HG03432 (cell line): ENCODE data around the gene ITGA5.

Experiments used
- ATAC-seq: cut with Tn5 transposase; IDR thresholded peaks from one replicate; pipeline ENCODE4 v1.9.1; 2021; ENCODE audit warnings: mild to moderate bottlenecking, moderate library complexity; ENCODE audit not compliant: unreplicated experiment

Gene ITGA5

GRCh38 chr12:54419088-54419887, at the start of gene ITGA5:
Gene ITGA5 (minus strand): TSS chr12:54419266. CDS start chr12:54419198, 68 bp downstream.
- ATAC-seq: no peak

GRCh38 chr12:54465857-54466523, 46.9 kb upstream of the ITGA5 start:
- ATAC-seq: no peak

- no peak for ATAC-seq
Observed at GRCh38 chr12:54463484-54463883, 44.4 kb upstream of the ITGA5 start.

- ATAC-seq: no peak
Observed at GRCh38 chr12:54463034-54463433, 44.0 kb upstream of the ITGA5 start.

- no peak for ATAC-seq
Observed at GRCh38 chr12:54460317-54460923, 41.4 kb upstream of the ITGA5 start.

- ATAC-seq: no peak
Observed at GRCh38 chr12:54459355-54459754, 40.3 kb upstream of the ITGA5 start.

- ATAC-seq: no peak
Observed at GRCh38 chr12:54455760-54456469, 36.8 kb upstream of the ITGA5 start.

- ATAC-seq: no peak
Observed at GRCh38 chr12:54452628-54453027, 33.6 kb upstream of the ITGA5 start.

GRCh38 chr12:54448344-54448743, 29.3 kb upstream of the ITGA5 start:
- ATAC-seq: no peak

GRCh38 chr12:54447917-54448316, 28.9 kb upstream of the ITGA5 start:
- ATAC-seq: no peak

- ATAC-seq: no peak
Observed at GRCh38 chr12:54444206-54444605, 25.1 kb upstream of the ITGA5 start.

- no peak for ATAC-seq
Observed at GRCh38 chr12:54443446-54443845, 24.4 kb upstream of the ITGA5 start.

GRCh38 chr12:54442961-54443360, 23.9 kb upstream of the ITGA5 start:
- ATAC-seq: no peak

- ATAC-seq: no peak
Observed at GRCh38 chr12:54442099-54442498, 23.0 kb upstream of the ITGA5 start.

GRCh38 chr12:54439521-54440255, 20.6 kb upstream of the ITGA5 start:
- peak; percentile 63 for ATAC-seq

- no peak for ATAC-seq
Observed at GRCh38 chr12:54439096-54439495, 20.0 kb upstream of the ITGA5 start.

GRCh38 chr12:54438517-54438916, 19.5 kb upstream of the ITGA5 start:
- ATAC-seq: no peak

GRCh38 chr12:54437697-54438096, 18.6 kb upstream of the ITGA5 start:
- ATAC-seq: no peak

GRCh38 chr12:54437243-54437642, 18.2 kb upstream of the ITGA5 start:
- ATAC-seq: no peak

- no peak for ATAC-seq
Observed at GRCh38 chr12:54432815-54433164, 13.7 kb upstream of the ITGA5 start.
